Mesodermal cell (in vitro differentiated cells): ENCODE results near the gene AUTS2.

Experiments used
- H3K27ac ChIP-seq: 2 replicates; pipeline ENCODE4 v1.7.0; 2013; ENCODE audit warnings: mild to moderate bottlenecking, low read depth, low read length, moderate library complexity; ENCODE audit not compliant: severe bottlenecking
- H3K36me3 ChIP-seq: 2 replicates; pipeline ENCODE4 v1.7.1; 2013; ENCODE audit warnings: mild to moderate bottlenecking, low read length, moderate library complexity; ENCODE audit not compliant: control insufficient read depth, insufficient read depth
- H3K4me1 ChIP-seq: one replicate; pipeline ENCODE4 v1.7.1; 2013; ENCODE audit warnings: mild to moderate bottlenecking, low read length; ENCODE audit not compliant: insufficient read depth, control insufficient read depth, poor library complexity, severe bottlenecking
- H3K4me3 ChIP-seq: 2 replicates; pipeline ENCODE4 v1.7.0; 2013; ENCODE audit warnings: low read length, control low read depth, mild to moderate bottlenecking; ENCODE audit not compliant: insufficient read depth, poor library complexity, severe bottlenecking; ENCODE audit errors: extremely low read depth
- H3K9me3 ChIP-seq: 2 replicates; pipeline ENCODE4 v1.7.1; 2013; ENCODE audit warnings: mild to moderate bottlenecking, low read length, moderate library complexity; ENCODE audit not compliant: control insufficient read depth
- WGBS, 2 experiments: methylation state at CpG; one replicate each; pipeline ENCODE4 v1.1.5; 2013; ENCODE audit warnings: missing lambda C conversion rate in 2 of 2; ENCODE audit not compliant: insufficient coverage in 2 of 2; 5-methylcytosine and 5-hydroxymethylcytosine counted together

AUTS2 gene

GRCh38 chr7:70494225-70495032 lies 896.2 kb downstream of the AUTS2 start:
- Histone ChIP-seq H3K36me3 (no peaks in the 10 kb centered on the region), H3K27ac (no peak overlapping the region), H3K4me1 (peaks cover 4% of the 10 kb centered on the region), H3K9me3 (no peaks in the 10 kb centered on the region), H3K4me3 (no peak overlapping the region)
- 60 to 85% methylated on average over 4 to 5 of the region's 6 CpGs for WGBS, 2 experiments

- WGBS, 2 experiments: 100% methylated on average over 1 of the region's 3 CpGs; no CpG with 5 or more reads in 1 of the 2 experiments
- no peaks in the 10 kb centered on the region for H3K9me3 ChIP-seq
- H3K4me3 ChIP-seq: no peak overlapping the region
- no peak overlapping the region for H3K27ac ChIP-seq
- peaks cover 4% of the 10 kb centered on the region for H3K4me1 ChIP-seq
- H3K36me3 ChIP-seq: no peaks in the 10 kb centered on the region
These were observed 896.7 kb downstream of the AUTS2 start for GRCh38 chr7:70495033-70495376.

GRCh38 chr7:70497793-70498192 lies 899.5 kb downstream of the AUTS2 start:
- Histone ChIP-seq H3K36me3 (no peaks in the 10 kb centered on the region), H3K4me1 (peaks cover 4% of the 10 kb centered on the region), H3K4me3 (no peak overlapping the region), H3K9me3 (no peaks in the 10 kb centered on the region), H3K27ac (no peak overlapping the region)
- no CpG with 5 or more reads among the region's 2 CpGs for WGBS, 2 experiments

- Histone ChIP-seq H3K27ac (no peak overlapping the region), H3K9me3 (no peaks in the 10 kb centered on the region), H3K4me1 (peaks cover under 1% of the 10 kb centered on the region), H3K4me3 (no peak overlapping the region), H3K36me3 (no peaks in the 10 kb centered on the region)
- 74 to 80% methylated on average over 5 of the region's 5 CpGs for WGBS, 2 experiments
These were observed 900.1 kb downstream of the AUTS2 start for GRCh38 chr7:70498232-70498992.

- H3K27ac ChIP-seq: no peak overlapping the region
- WGBS, 2 experiments: 94 to 100% methylated on average over 5 to 7 of the region's 7 CpGs
- no peaks in the 10 kb centered on the region for H3K4me1 ChIP-seq
- no peaks in the 10 kb centered on the region for H3K9me3 ChIP-seq
- H3K36me3 ChIP-seq: no peaks in the 10 kb centered on the region
- no peak overlapping the region for H3K4me3 ChIP-seq
These were observed 902.0 kb downstream of the AUTS2 start for GRCh38 chr7:70500261-70500660.

- H3K9me3 ChIP-seq: no peaks in the 10 kb centered on the region
- no peak overlapping the region for H3K27ac ChIP-seq
- WGBS, 2 experiments: 89 to 90% methylated on average over 6 to 7 of the region's 8 CpGs
- no peaks in the 10 kb centered on the region for H3K36me3 ChIP-seq
- H3K4me1 ChIP-seq: no peaks in the 10 kb centered on the region
- H3K4me3 ChIP-seq: no peak overlapping the region
These were observed 904.0 kb downstream of the AUTS2 start for GRCh38 chr7:70502117-70502863.

- WGBS, 2 experiments: 74 to 86% methylated on average over 3 to 4 of the region's 6 CpGs
- H3K36me3 ChIP-seq: no peaks in the 10 kb centered on the region
- H3K9me3 ChIP-seq: no peaks in the 10 kb centered on the region
- no peak overlapping the region for H3K27ac ChIP-seq
- H3K4me1 ChIP-seq: no peaks in the 10 kb centered on the region
- H3K4me3 ChIP-seq: no peak overlapping the region
These were observed 906.0 kb downstream of the AUTS2 start for GRCh38 chr7:70504254-70504653.

GRCh38 chr7:70505468-70505867 lies 907.2 kb downstream of the AUTS2 start:
- H3K9me3 ChIP-seq: no peaks in the 10 kb centered on the region
- H3K4me1 ChIP-seq: no peaks in the 10 kb centered on the region
- no peak overlapping the region for H3K27ac ChIP-seq
- no peaks in the 10 kb centered on the region for H3K36me3 ChIP-seq
- WGBS, 2 experiments: 88 to 100% methylated on average over 4 to 6 of the region's 6 CpGs
- H3K4me3 ChIP-seq: no peak overlapping the region

GRCh38 chr7:70505886-70506285 lies 907.6 kb downstream of the AUTS2 start:
- 89 to 90% methylated on average over 7 to 8 of the region's 9 CpGs for WGBS, 2 experiments
- no peaks in the 10 kb centered on the region for H3K4me1 ChIP-seq
- H3K4me3 ChIP-seq: no peak overlapping the region
- no peak overlapping the region for H3K27ac ChIP-seq
- H3K36me3 ChIP-seq: no peaks in the 10 kb centered on the region
- H3K9me3 ChIP-seq: no peaks in the 10 kb centered on the region

- Histone ChIP-seq H3K27ac (no peak overlapping the region), H3K4me1 (no peaks in the 10 kb centered on the region), H3K9me3 (no peaks in the 10 kb centered on the region), H3K36me3 (no peaks in the 10 kb centered on the region), H3K4me3 (no peak overlapping the region)
- 36 to 54% methylated on average over 5 of the region's 7 CpGs for WGBS, 2 experiments
These were observed 908.2 kb downstream of the AUTS2 start for GRCh38 chr7:70506434-70506833.
